Lower lobe of right lung (tissue), 2 donors: ENCODE results near the gene SRL. TPM values are rescaled to one million over a fixed set of nuclear protein-coding genes. Genes with fewer than 3 reads are reported as not detected.
A peak's percentile ranks its signal among the peaks of the same experiment; 100 is the strongest.
"Not testable (repeated sequence)": the region's sequence is repeated elsewhere in the genome, so short reads cannot be mapped to it uniquely, and the experiment has no call there.

Source experiments
- ATAC-seq, 2 donors: fragments of 200-7000 bp; cut with Tn5 transposase; one replicate each; pipeline ENCODE4 v1.9.1; 2020 to 2022; ENCODE audit warnings: mild to moderate bottlenecking in 2 of 2, moderate library complexity in 2 of 2
- DNase-seq: peaks from one replicate; pipeline ENCODE4 v3.0.0-alpha.2; 2020
- H3K27ac ChIP-seq: fragments of 200-600 bp; one replicate; pipeline ENCODE4 v1.8.0; 2022
- H3K27me3 ChIP-seq: fragments of 200-600 bp; one replicate; pipeline ENCODE4 v1.8.0; 2022; ENCODE audit warnings: low read depth
- H3K36me3 ChIP-seq: fragments of 200-600 bp; one replicate; pipeline ENCODE4 v1.8.0; 2022; ENCODE audit warnings: mild to moderate bottlenecking
- H3K4me1 ChIP-seq: fragments of 200-600 bp; one replicate; pipeline ENCODE4 v1.8.0; 2022
- H3K4me3 ChIP-seq: fragments of 200-600 bp; one replicate; pipeline ENCODE4 v1.8.0; 2022; ENCODE audit warnings: mild to moderate bottlenecking
- H3K9me3 ChIP-seq: fragments of 200-600 bp; one replicate; pipeline ENCODE4 v1.8.0; 2022
- intact Hi-C: fragments of 100-400 bp; cut with DNase I; formaldehyde crosslinking; loops from one replicate; pipeline ENCODE4 v1.11.0; 2022
- total RNA-seq: library from RNA; stranded (reverse); fragmentation: NEBNext Ultra II Directional; extraction: Animal tissue kit (Norgen Biotek cat#: 25700); gene quantifications from one replicate; pipeline ENCODE4 v1.2.1, GENCODE V29; 2021
- TF ChIP-seq, protein P1 (sequence below): fragments of 200-600 bp; IDR thresholded peaks from one replicate; pipeline ENCODE4 v1.8.0; 2022; ENCODE audit warnings: antibody characterized with exemption, mild to moderate bottlenecking
- donor health status: DM: no; HTN: yes; CAD: no; lungs with severe emphysema.

The SRL gene
- total RNA-seq, 1 donor from 2014 or later, result 1.4 TPM

- Histone ChIP-seq H3K27ac (no peak overlapping the region), H3K4me3 (no peak overlapping the region), H3K9me3 (no peaks in the 10 kb centered on the region), H3K27me3 (no peaks in the 10 kb centered on the region), H3K36me3 (no peaks in the 10 kb centered on the region), H3K4me1 (peaks cover 13% of the 10 kb centered on the region)
- no peak for DNase-seq
- TF ChIP-seq, protein P1, sequence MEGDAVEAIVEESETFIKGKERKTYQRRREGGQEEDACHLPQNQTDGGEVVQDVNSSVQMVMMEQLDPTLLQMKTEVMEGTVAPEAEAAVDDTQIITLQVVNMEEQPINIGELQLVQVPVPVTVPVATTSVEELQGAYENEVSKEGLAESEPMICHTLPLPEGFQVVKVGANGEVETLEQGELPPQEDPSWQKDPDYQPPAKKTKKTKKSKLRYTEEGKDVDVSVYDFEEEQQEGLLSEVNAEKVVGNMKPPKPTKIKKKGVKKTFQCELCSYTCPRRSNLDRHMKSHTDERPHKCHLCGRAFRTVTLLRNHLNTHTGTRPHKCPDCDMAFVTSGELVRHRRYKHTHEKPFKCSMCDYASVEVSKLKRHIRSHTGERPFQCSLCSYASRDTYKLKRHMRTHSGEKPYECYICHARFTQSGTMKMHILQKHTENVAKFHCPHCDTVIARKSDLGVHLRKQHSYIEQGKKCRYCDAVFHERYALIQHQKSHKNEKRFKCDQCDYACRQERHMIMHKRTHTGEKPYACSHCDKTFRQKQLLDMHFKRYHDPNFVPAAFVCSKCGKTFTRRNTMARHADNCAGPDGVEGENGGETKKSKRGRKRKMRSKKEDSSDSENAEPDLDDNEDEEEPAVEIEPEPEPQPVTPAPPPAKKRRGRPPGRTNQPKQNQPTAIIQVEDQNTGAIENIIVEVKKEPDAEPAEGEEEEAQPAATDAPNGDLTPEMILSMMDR, result no peak
- ATAC-seq, result peak in 1 of 2 donors; percentile 38
- intact Hi-C loops, result no loop called here
These were observed 27.7 kb downstream of the SRL start for GRCh38 chr16:4214215-4214621.

GRCh38 chr16:4213737-4214136, 28.1 kb downstream of the SRL start:
- ATAC-seq, result no peak

DNA sequence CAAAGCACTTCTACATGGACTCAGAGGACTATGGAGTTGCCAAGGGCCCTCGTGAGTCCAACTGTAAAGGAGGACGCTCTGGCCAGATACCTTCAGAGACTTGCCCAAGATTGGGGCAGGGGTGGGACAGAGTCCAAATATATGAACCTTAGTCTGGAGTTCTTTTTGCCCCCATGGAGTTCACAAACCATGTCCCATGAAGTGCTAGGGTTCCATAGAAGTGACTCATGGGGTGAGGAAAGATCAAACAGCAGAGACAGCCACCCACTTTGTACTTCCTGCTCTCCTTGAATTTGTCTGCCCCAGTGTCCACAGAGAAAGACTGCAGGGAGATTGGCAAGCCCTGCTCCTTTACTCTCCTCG, 29.0 kb downstream of the SRL start:
- intact Hi-C loops, result no loop called here
- Histone ChIP-seq H3K27ac (no peak overlapping the region), H3K4me1 (peaks cover 4% of the 10 kb centered on the region), H3K4me3 (no peak overlapping the region), H3K27me3 (no peaks in the 10 kb centered on the region), H3K9me3 (no peaks in the 10 kb centered on the region), H3K36me3 (no peaks in the 10 kb centered on the region)
- TF ChIP-seq, protein P1, result no peak
- ATAC-seq (no peak), DNase-seq (no peak)

More at GRCh38 chr16:4213737-4214136, 28.1 kb downstream of the SRL start:
- no peak overlapping the region for H3K27ac ChIP-seq
- no peaks in the 10 kb centered on the region for H3K27me3 ChIP-seq
- intact Hi-C loops, result no loop called here
- no peaks in the 10 kb centered on the region for H3K36me3 ChIP-seq
- TF ChIP-seq, protein P1, result no peak
- no peak for DNase-seq
- H3K4me1 ChIP-seq, result peaks cover 13% of the 10 kb centered on the region
- H3K4me3 ChIP-seq, result no peak overlapping the region
- H3K9me3 ChIP-seq, result no peaks in the 10 kb centered on the region

GRCh38 chr16:4212211-4212933, 29.5 kb downstream of the SRL start:
- no peak overlapping the region for H3K27ac ChIP-seq
- ATAC-seq (peak in 1 of 2 donors; percentile 16), DNase-seq (no peak)
- TF ChIP-seq, protein P1, result no peak
- H3K27me3 ChIP-seq, result no peaks in the 10 kb centered on the region
- H3K36me3 ChIP-seq, result no peaks in the 10 kb centered on the region
- intact Hi-C loops, result no loop called here
- no peaks in the 10 kb centered on the region for H3K9me3 ChIP-seq
- H3K4me1 ChIP-seq, result no peaks in the 10 kb centered on the region
- H3K4me3 ChIP-seq, result no peak overlapping the region

- H3K4me3 ChIP-seq, H3K9me3 ChIP-seq, DNase-seq, H3K36me3 ChIP-seq, H3K27me3 ChIP-seq, ATAC-seq, H3K4me1 ChIP-seq, H3K27ac ChIP-seq, intact Hi-C loops: not testable (repeated sequence)
These were observed 30.3 kb downstream of the SRL start for GRCh38 chr16:4211445-4212210.

DNA sequence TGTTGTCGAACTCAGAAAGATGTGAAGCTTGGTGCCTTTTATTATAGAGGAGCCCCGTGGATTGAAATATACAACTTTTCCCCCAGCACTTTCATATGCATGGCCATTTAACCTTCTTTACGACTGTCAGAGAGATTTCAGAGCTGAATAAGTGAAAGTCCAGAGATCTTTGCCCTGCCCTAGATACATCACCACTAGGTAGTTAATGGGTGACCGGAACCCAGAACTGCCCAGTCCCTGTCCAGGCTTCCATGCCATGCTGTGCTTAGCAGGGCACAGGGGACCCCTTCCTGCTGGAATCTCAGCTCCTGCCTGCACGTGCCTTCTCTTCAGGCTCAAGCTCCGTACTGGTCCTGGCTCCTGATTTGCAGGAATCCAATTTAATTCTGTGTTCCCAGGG, 32.2 kb downstream of the SRL start:
- intact Hi-C loops, result no loop called here
- no peak overlapping the region for H3K4me3 ChIP-seq
- H3K9me3 ChIP-seq, result no peaks in the 10 kb centered on the region
- TF ChIP-seq, protein P1, result no peak
- no peaks in the 10 kb centered on the region for H3K27me3 ChIP-seq
- no peak for ATAC-seq
- no peak for DNase-seq
- no peak overlapping the region for H3K27ac ChIP-seq
- no peaks in the 10 kb centered on the region for H3K36me3 ChIP-seq
- H3K4me1 ChIP-seq, result no peaks in the 10 kb centered on the region
